HepG2 (cell line): ENCODE data around the gene NOP9. TPM values are rescaled to one million over a fixed set of nuclear protein-coding genes. Genes with fewer than 3 reads are reported as not detected.

ENCODE experiments used
- ELF3 ChIP-seq: IDR thresholded peaks from 2 replicates; pipeline ENCODE4 v1.6.1; 2016; ENCODE audit warnings: missing genetic modification reagents, missing compliant biosample characterization
- GATA4 ChIP-seq: sonication (generic); IDR thresholded peaks from 2 replicates; pipeline ENCODE4 v1.6.1; 2016; ENCODE audit warnings: antibody characterized with exemption, low read depth, borderline replicate concordance
- GATAD2A ChIP-seq: IDR thresholded peaks from 2 replicates; pipeline ENCODE4 v1.6.1; 2016
- HNRNPLL ChIP-seq: fragments of 200-400 bp; formaldehyde crosslinking; IDR thresholded peaks from 2 replicates; pipeline ENCODE4 v1.6.1; 2017; ENCODE audit warnings: mild to moderate bottlenecking, low read depth, low read length; ENCODE audit not compliant: poor library complexity, severe bottlenecking
- KAT2B ChIP-seq: fragments of 150-350 bp; IDR thresholded peaks from 2 replicates; pipeline ENCODE4 v1.6.1; 2014; ENCODE audit warnings: low read depth, low read length, borderline replicate concordance
- MAFG ChIP-seq: sonication (generic); formaldehyde crosslinking; IDR thresholded peaks from 2 replicates; pipeline ENCODE4 v1.5.1; 2020; ENCODE audit warnings: mild to moderate bottlenecking, missing genetic modification reagents
- PATZ1 ChIP-seq: sonication (generic); formaldehyde crosslinking; IDR thresholded peaks from 2 replicates; pipeline ENCODE4 v1.4.0; 2020; ENCODE audit warnings: missing genetic modification reagents
- PRPF4 ChIP-seq: fragments of 200-400 bp; formaldehyde crosslinking; IDR thresholded peaks from 2 replicates; pipeline ENCODE4 v1.6.1; 2016; ENCODE audit warnings: low read length, low read depth; ENCODE audit not compliant: poor library complexity, severe bottlenecking
- REL ChIP-seq: sonication (generic); formaldehyde crosslinking; conservative IDR thresholded peaks from 2 replicates; pipeline ENCODE4 v1.8.0; 2022; ENCODE audit warnings: mild to moderate bottlenecking, missing genetic modification reagents, moderate library complexity
- RNF2 ChIP-seq: fragments of 450-650 bp; conservative IDR thresholded peaks from 2 replicates; pipeline ENCODE4 v1.6.1; 2016; ENCODE audit warnings: low read depth
- YEATS2 ChIP-seq: sonication (generic); formaldehyde crosslinking; IDR thresholded peaks from 2 replicates; pipeline ENCODE4 v1.4.0; 2020; ENCODE audit warnings: missing genetic modification reagents, borderline replicate concordance
- ZNF10 ChIP-seq: sonication (generic); formaldehyde crosslinking; IDR thresholded peaks from 2 replicates; pipeline ENCODE4 v1.4.0; 2020; ENCODE audit warnings: mild to moderate bottlenecking, low read depth, missing genetic modification reagents, borderline replicate concordance
- ZNF367 ChIP-seq: sonication (generic); formaldehyde crosslinking; IDR thresholded peaks from 2 replicates; pipeline ENCODE4 v1.4.0; 2020; ENCODE audit warnings: missing genetic modification reagents, borderline replicate concordance
- ZNF441 ChIP-seq: sonication (generic); formaldehyde crosslinking; IDR thresholded peaks from 2 replicates; pipeline ENCODE4 v1.7.0; 2021; ENCODE audit warnings: missing genetic modification reagents, borderline replicate concordance
- ZNF570 ChIP-seq: sonication (generic); formaldehyde crosslinking; IDR thresholded peaks from 2 replicates; pipeline ENCODE4 v1.4.0; 2020; ENCODE audit warnings: mild to moderate bottlenecking, missing genetic modification reagents, borderline replicate concordance
- ZNF7 ChIP-seq: IDR thresholded peaks from 2 replicates; pipeline ENCODE4 v1.6.1; 2016; ENCODE audit warnings: missing biosample characterization, missing genetic modification reagents
- ZZZ3 ChIP-seq: sonication (generic); formaldehyde crosslinking; IDR thresholded peaks from 2 replicates; pipeline ENCODE4 v1.4.0; 2020; ENCODE audit warnings: missing genetic modification reagents, mild to moderate bottlenecking, borderline replicate concordance
- polyA plus RNA-seq, 8 experiments: library from polyadenylated mRNA; depleted of rRNA in 3 of 8; stranded (reverse) in 7 of 8; unstranded in 1 of 8; fragments of >200 nt; fragmentation: Illumina TruSeq in 4 of 8; extraction: Trizol in 4 of 8; gene quantifications; 2 replicates each; pipeline versions ENCODE4 v1.2.1 to v1.2.3, GENCODE V29; 2011 to 2016; ENCODE audit warnings: low read depth in 4 of 8, missing spikeins in 1 of 8, mixed read lengths in 1 of 8; ENCODE audit not compliant: insufficient read depth in 1 of 8
- total RNA-seq, 5 experiments: library from RNA; depleted of rRNA; stranded (reverse); fragments of >200 nt; fragmentation: Illumina TruSeq; extraction: Trizol; gene quantifications; 2 replicates each; pipeline ENCODE4 v1.2.3, GENCODE V29; 2016; ENCODE audit warnings: low read depth in 1 of 5
- TF ChIP-seq, protein P1 (sequence below): sonication (generic); formaldehyde crosslinking; IDR thresholded peaks from 2 replicates; pipeline ENCODE4 v1.4.0; 2020; ENCODE audit warnings: low read depth, mild to moderate bottlenecking, missing genetic modification reagents
- TF ChIP-seq, protein P2 (sequence below): IDR thresholded peaks from 2 replicates; pipeline ENCODE4 v1.4.0; 2020; ENCODE audit warnings: mild to moderate bottlenecking, missing genetic modification reagents

NOP9 gene
- total and polyA plus RNA-seq, 2 of the 13 experiments (the other 11 are each of a cell fraction or from before 2014, with no cell fraction given), result 24.5 to 61.6 TPM

DNA sequence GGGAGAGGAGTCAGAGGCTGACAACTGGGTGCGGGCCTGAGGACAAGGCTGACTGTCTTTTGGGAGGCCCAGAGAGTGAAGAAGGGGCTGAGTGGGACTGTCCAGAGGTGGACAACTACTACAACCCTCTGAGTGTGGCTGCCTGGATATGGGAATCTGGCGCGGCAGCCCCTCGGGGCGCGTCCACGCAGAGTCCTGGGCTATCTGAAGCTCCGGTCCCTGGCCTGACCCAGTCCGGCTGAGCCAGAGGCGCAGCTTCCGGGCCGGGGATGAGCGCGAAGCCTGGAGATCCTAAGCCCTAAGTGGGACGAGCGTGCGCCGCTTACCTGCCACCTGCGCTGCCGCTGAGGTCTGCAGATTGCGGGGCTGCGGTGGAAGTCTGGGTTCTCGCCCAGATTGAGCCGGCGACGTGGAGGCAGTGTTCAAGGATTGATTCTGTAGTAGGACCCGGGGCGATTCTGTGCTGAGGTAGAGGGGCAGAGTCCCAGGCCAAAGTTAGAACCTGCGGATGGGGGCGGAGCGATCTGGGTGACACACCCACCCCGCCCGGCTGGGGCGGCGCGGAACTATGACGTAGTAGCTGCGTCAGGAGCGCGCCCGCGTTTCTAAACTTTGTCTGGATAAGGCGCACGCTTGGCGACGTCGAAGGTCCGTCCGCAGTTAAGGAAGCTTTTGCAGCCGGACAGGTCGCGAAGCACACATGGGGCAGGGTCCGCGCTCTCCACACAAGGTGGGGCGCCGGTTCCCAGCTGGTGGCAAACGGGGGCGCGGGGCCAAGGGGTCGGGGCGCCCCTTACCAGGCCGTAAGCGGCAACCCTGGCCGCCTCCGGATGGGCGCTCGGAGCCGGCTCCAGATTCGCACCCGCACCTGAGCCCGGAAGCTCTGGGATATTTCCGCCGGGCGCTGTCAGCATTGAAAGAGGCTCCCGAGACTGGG is at the start of gene NOP9, which contains the start of gene DHRS1 (continued):
- peak; percentile 86 for TF ChIP-seq PATZ1
- TF ChIP-seq MAFG (CRISPR knock-in tag), result no peak
- peak; percentile 79 for TF ChIP-seq GATAD2A (CRISPR knock-in tag)
- peak; percentile 72 for TF ChIP-seq RNF2
- TF ChIP-seq PRPF4, result no peak
- no peak for TF ChIP-seq ZNF10
- no peak for TF ChIP-seq ZNF570
- TF ChIP-seq ZNF441 (CRISPR knock-in tag), result no peak; the same call in none of the 2 replicates
- peak; percentile 78 for TF ChIP-seq ELF3
- TF ChIP-seq, protein P1, sequence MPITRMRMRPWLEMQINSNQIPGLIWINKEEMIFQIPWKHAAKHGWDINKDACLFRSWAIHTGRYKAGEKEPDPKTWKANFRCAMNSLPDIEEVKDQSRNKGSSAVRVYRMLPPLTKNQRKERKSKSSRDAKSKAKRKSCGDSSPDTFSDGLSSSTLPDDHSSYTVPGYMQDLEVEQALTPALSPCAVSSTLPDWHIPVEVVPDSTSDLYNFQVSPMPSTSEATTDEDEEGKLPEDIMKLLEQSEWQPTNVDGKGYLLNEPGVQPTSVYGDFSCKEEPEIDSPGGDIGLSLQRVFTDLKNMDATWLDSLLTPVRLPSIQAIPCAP (CRISPR knock-in tag), result no peak
- no peak for TF ChIP-seq ZNF7 (CRISPR knock-in tag)
- peak; percentile 96 for TF ChIP-seq ZZZ3 (CRISPR knock-in tag)
- peak; percentile 99 for TF ChIP-seq YEATS2
- TF ChIP-seq HNRNPLL, result peak; percentile 94
- TF ChIP-seq, protein P2, sequence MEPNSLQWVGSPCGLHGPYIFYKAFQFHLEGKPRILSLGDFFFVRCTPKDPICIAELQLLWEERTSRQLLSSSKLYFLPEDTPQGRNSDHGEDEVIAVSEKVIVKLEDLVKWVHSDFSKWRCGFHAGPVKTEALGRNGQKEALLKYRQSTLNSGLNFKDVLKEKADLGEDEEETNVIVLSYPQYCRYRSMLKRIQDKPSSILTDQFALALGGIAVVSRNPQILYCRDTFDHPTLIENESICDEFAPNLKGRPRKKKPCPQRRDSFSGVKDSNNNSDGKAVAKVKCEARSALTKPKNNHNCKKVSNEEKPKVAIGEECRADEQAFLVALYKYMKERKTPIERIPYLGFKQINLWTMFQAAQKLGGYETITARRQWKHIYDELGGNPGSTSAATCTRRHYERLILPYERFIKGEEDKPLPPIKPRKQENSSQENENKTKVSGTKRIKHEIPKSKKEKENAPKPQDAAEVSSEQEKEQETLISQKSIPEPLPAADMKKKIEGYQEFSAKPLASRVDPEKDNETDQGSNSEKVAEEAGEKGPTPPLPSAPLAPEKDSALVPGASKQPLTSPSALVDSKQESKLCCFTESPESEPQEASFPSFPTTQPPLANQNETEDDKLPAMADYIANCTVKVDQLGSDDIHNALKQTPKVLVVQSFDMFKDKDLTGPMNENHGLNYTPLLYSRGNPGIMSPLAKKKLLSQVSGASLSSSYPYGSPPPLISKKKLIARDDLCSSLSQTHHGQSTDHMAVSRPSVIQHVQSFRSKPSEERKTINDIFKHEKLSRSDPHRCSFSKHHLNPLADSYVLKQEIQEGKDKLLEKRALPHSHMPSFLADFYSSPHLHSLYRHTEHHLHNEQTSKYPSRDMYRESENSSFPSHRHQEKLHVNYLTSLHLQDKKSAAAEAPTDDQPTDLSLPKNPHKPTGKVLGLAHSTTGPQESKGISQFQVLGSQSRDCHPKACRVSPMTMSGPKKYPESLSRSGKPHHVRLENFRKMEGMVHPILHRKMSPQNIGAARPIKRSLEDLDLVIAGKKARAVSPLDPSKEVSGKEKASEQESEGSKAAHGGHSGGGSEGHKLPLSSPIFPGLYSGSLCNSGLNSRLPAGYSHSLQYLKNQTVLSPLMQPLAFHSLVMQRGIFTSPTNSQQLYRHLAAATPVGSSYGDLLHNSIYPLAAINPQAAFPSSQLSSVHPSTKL (CRISPR knock-in tag), result peak; percentile 78; the same call in 1 of the 2 replicates
- no peak for TF ChIP-seq REL (CRISPR knock-in tag)
- no peak for TF ChIP-seq KAT2B
- TF ChIP-seq ZNF367 (CRISPR knock-in tag), result peak; percentile 4; the same call in 1 of the 2 replicates
- peak; percentile 79; the same call in 1 of the 2 replicates for TF ChIP-seq GATA4
